GM12878 (cell line): ENCODE data around the gene RSBN1L. TPM values are rescaled to one million over a fixed set of nuclear protein-coding genes. Genes with fewer than 3 reads are reported as not detected.

Source experiments
- ATAC-seq: fragments of 200-7000 bp; cut with Tn5 transposase; 3 replicates; pipeline ENCODE4 v1.9.1; 2020; ENCODE audit warnings: mild to moderate bottlenecking, moderate library complexity
- BruUV-seq: library from RNA; stranded (reverse); fragments of 400-500 nt; replicated peaks from 2 replicates; lab custom pipeline; 2021; lab: Mats Ljungman, UMichigan
- CTCF ChIA-PET: fragments of 300-600 bp; sonication (Branson Sonifier 250); formaldehyde crosslinking; extraction: SDS; loops from one replicate; lab custom pipeline; 2021; ENCODE audit warnings: inconsistent platforms; lab: Yijun Ruan, JAX
- POLR2A ChIA-PET: fragments of 350-600 bp; formaldehyde crosslinking; extraction: SDS; loops from one replicate; lab custom pipeline; 2021; ENCODE audit warnings: inconsistent platforms; lab: Charles Lee
- RAD21 ChIA-PET: fragments of 300-600 bp; sonication (Branson Sonifier 250); formaldehyde crosslinking; loops from one replicate; lab custom pipeline; 2023; ENCODE audit warnings: antibody characterized with exemption; ENCODE audit not compliant: unreplicated experiment; lab: Charles Lee
- SMC1A ChIA-PET: fragments of 300-600 bp; sonication (Branson Sonifier 250); formaldehyde crosslinking; loops from one replicate; lab custom pipeline; 2023; ENCODE audit not compliant: unreplicated experiment, uncharacterized antibody; lab: Charles Lee
- DNase-seq: peaks from one replicate; pipeline ENCODE4 v3.0.0-alpha.2; 2011; ENCODE audit warnings: low read depth, low spot score
- FAIRE-seq: peaks from 3 replicates; lab custom pipeline; 2011; peaks lifted over from hg19 to GRCh38; lab: Jason Lieb, UNC
- H2AFZ ChIP-seq: 2 replicates; pipeline ENCODE4 v1.6.0; 2011; ENCODE audit warnings: low read depth, low read length, control low read depth; ENCODE audit not compliant: control insufficient read depth
- H3K27ac ChIP-seq: 2 replicates; pipeline ENCODE4 v1.5.1; 2011; ENCODE audit warnings: control low read depth; ENCODE audit not compliant: control insufficient read depth, insufficient read depth
- H3K27me3 ChIP-seq, 2 experiments: replicated peaks in 1 of 2; 2 replicates each; pipeline versions ENCODE4 v1.6.0 to v1.6.1; 2011; ENCODE audit warnings: low read length in 1 of 2; ENCODE audit not compliant: control insufficient read depth in 2 of 2, insufficient read depth in 2 of 2
- H3K36me3 ChIP-seq, 2 experiments: 2 replicates each; pipeline ENCODE4 v1.5.1; 2011; ENCODE audit warnings: low read length in 1 of 2; ENCODE audit not compliant: control insufficient read depth in 2 of 2, insufficient read depth in 2 of 2
- H3K4me1 ChIP-seq: 2 replicates; pipeline ENCODE4 v1.6.1; 2011; ENCODE audit warnings: mild to moderate bottlenecking, low read length, moderate library complexity, mixed read lengths; ENCODE audit not compliant: control insufficient read depth, insufficient read depth
- H3K4me2 ChIP-seq: 2 replicates; pipeline ENCODE4 v1.6.0; 2011; ENCODE audit warnings: control low read depth; ENCODE audit not compliant: control insufficient read depth, insufficient read depth
- H3K4me3 ChIP-seq: fragments of 200-600 bp; sonication (generic); 2 replicates; pipeline ENCODE4 v1.5.1; 2016
- H3K79me2 ChIP-seq: 2 replicates; pipeline ENCODE4 v1.6.0; 2011; ENCODE audit warnings: low read length; ENCODE audit not compliant: control insufficient read depth, insufficient read depth
- H3K9ac ChIP-seq: 2 replicates; pipeline ENCODE4 v1.8.0; 2011; ENCODE audit warnings: low read length, control low read depth, mixed read lengths; ENCODE audit not compliant: control insufficient read depth, insufficient read depth
- H3K9me3 ChIP-seq: replicated peaks from 3 replicates; pipeline ENCODE4 v1.5.1; 2011; ENCODE audit warnings: mild to moderate bottlenecking, low read length; ENCODE audit not compliant: control insufficient read depth, insufficient read depth
- H4K20me1 ChIP-seq: 2 replicates; pipeline ENCODE4 v1.6.0; 2011; ENCODE audit not compliant: control insufficient read depth, insufficient read depth
- CBX3 ChIP-seq: fragments of 200-600 bp; sonication (generic); IDR thresholded peaks from 2 replicates; pipeline ENCODE4 v1.6.1; 2016; ENCODE audit warnings: low read depth, borderline replicate concordance
- CHD4 ChIP-seq: fragments of 200-600 bp; sonication (generic); IDR thresholded peaks from 2 replicates; pipeline ENCODE4 v1.6.1; 2016; ENCODE audit warnings: mild to moderate bottlenecking
- DPF2 ChIP-seq: fragments of 450-650 bp; IDR thresholded peaks from 2 replicates; pipeline ENCODE4 v1.6.1; 2017; ENCODE audit warnings: mild to moderate bottlenecking
- ELK1 ChIP-seq: IDR thresholded peaks from 2 replicates; pipeline ENCODE4 v1.6.1; 2012; ENCODE audit warnings: low read depth, low read length, improper control_type of control experiment
- FOS ChIP-seq: IDR thresholded peaks from 3 replicates; pipeline ENCODE4 v1.6.1; 2011; ENCODE audit warnings: borderline replicate concordance; ENCODE audit not compliant: insufficient read length; ENCODE audit errors: extremely low read depth
- GATAD2B ChIP-seq: fragments of 450-650 bp; conservative IDR thresholded peaks from 2 replicates; pipeline ENCODE4 v1.6.1; 2017; ENCODE audit warnings: low read depth, mild to moderate bottlenecking, moderate library complexity
- HSF1 ChIP-seq: fragments of 150-350 bp; IDR thresholded peaks from 2 replicates; pipeline ENCODE4 v1.6.1; 2014; ENCODE audit warnings: mild to moderate bottlenecking, low read depth, low read length
- NFYB ChIP-seq: IDR thresholded peaks from 2 replicates; pipeline ENCODE4 v1.6.1; 2011; ENCODE audit warnings: low read depth, mild to moderate bottlenecking, low read length, improper control_type of control experiment, moderate library complexity; ENCODE audit not compliant: insufficient read depth
- PAX8 ChIP-seq: fragments of 450-650 bp; IDR thresholded peaks from 2 replicates; pipeline ENCODE4 v1.6.1; 2017; ENCODE audit warnings: mild to moderate bottlenecking, moderate library complexity
- PML ChIP-seq: IDR thresholded peaks from 2 replicates; pipeline ENCODE4 v1.6.1; 2012; ENCODE audit warnings: low read length, inconsistent platforms
- RFX5 ChIP-seq: IDR thresholded peaks from 2 replicates; pipeline ENCODE4 v1.6.1; 2011; ENCODE audit warnings: low read depth, low read length, improper control_type of control experiment
- SIN3A ChIP-seq: IDR thresholded peaks from 2 replicates; pipeline ENCODE4 v1.6.1; 2012; ENCODE audit warnings: low read depth, low read length, improper control_type of control experiment
- SMARCA5 ChIP-seq: fragments of 450-650 bp; IDR thresholded peaks from 2 replicates; pipeline ENCODE4 v1.6.1; 2017; ENCODE audit warnings: mild to moderate bottlenecking
- USF1 ChIP-seq: IDR thresholded peaks from 2 replicates; pipeline ENCODE4 v1.6.1; 2011; ENCODE audit warnings: borderline replicate concordance, low read depth, mild to moderate bottlenecking, moderate library complexity, mixed read lengths, low read length; ENCODE audit not compliant: insufficient read depth; ENCODE audit errors: extremely low read length
- WRNIP1 ChIP-seq: IDR thresholded peaks from 2 replicates; pipeline ENCODE4 v1.6.1; 2011; ENCODE audit warnings: low read depth, low read length, improper control_type of control experiment, borderline replicate concordance
- YBX1 ChIP-seq: fragments of 450-650 bp; IDR thresholded peaks from 2 replicates; pipeline ENCODE4 v1.6.1; 2016; ENCODE audit warnings: antibody characterized with exemption
- WGBS: methylation state at CpG from one replicate; pipeline ENCODE4 v1.1.6; 2016; ENCODE audit warnings: low lambda C conversion rate; ENCODE audit not compliant: insufficient replicate concordance, insufficient coverage; ENCODE audit errors: missing lambda C conversion rate; 5-methylcytosine and 5-hydroxymethylcytosine counted together
- in situ Hi-C: fragments of 300-500 bp; cut with MboI; formaldehyde crosslinking; loops from 9 replicates; pipeline ENCODE4 v1.14.3; 2018; ENCODE audit warnings: mixed read lengths
- intact Hi-C: fragments of 100-400 bp; cut with micrococcal nuclease; formaldehyde crosslinking; loops from one replicate; pipeline ENCODE4 v1.14.2; 2022; ENCODE audit not compliant: unreplicated experiment
- polyA plus RNA-seq, 11 experiments: library from polyadenylated mRNA; depleted of rRNA in 4 of 11; unstranded in 6 of 11; stranded (reverse) in 5 of 11; fragments of >200 nt; fragmentation: Nextera tagmentation in 4 of 11; fragmentation: Illumina TruSeq in 1 of 11; extraction: Ambion mirVana in 4 of 11; extraction: Trizol in 1 of 11; gene quantifications; 1 replicate in 1 of 11; 2 replicates in 10 of 11; pipeline versions ENCODE4 v1.2.1 to v1.2.3, GENCODE V29; 2011 to 2016; ENCODE audit warnings: inconsistent platforms in 2 of 11, missing spikeins in 2 of 11, low read depth in 1 of 11
- total RNA-seq, 4 experiments: library from RNA; depleted of rRNA in 3 of 4; stranded (reverse); fragments of >200 nt in 3 of 4; fragmentation: Illumina TruSeq in 1 of 4; extraction: Trizol in 1 of 4; gene quantifications; 2 replicates each; pipeline versions ENCODE4 v1.2.1 to v1.2.3, GENCODE V29; 2013 to 2021
- TF ChIP-seq, protein P1 (sequence below): fragments of 450-650 bp; IDR thresholded peaks from 2 replicates; pipeline ENCODE4 v1.6.1; 2017; ENCODE audit warnings: low read depth, mild to moderate bottlenecking, moderate library complexity
- TF ChIP-seq, protein P2 (sequence below): IDR thresholded peaks from 2 replicates; pipeline ENCODE4 v1.6.1; 2011; ENCODE audit warnings: low read depth, low read length, improper control_type of control experiment, borderline replicate concordance

Gene RSBN1L
- total and polyA plus RNA-seq, 10 of the 15 experiments (the other 5 are each of a cell fraction or from before 2014, with no cell fraction given): 4.5 to 23.7 (median 10.3) TPM

GRCh38 chr7:77746164-77746823 is 50.0 kb downstream of the RSBN1L start:
- Histone ChIP-seq H3K27ac (no peak overlapping the region), H3K27me3 (no peaks in the 10 kb centered on the region), H3K36me3 (peaks cover 3 to 6% of the 10 kb centered on the region in 2 experiments; a peak in 1 of 4 replicates), H3K4me1 (no peaks in the 10 kb centered on the region), H4K20me1 (no peaks in the 10 kb centered on the region), H3K79me2 (no peaks in the 10 kb centered on the region; the same call in none of the 2 replicates), H3K4me3 (no peak overlapping the region), H3K9me3 (no peaks in the 10 kb centered on the region), H3K9ac (no peak overlapping the region), H2AFZ (no peak overlapping the region), H3K4me2 (no peak overlapping the region)
- SMC1A ChIA-PET: interaction anchor here (1.1 to 1.5 kb wide), 2 partner anchors 9 to 57 kb away, joined by 3 read pairs; no protein-coding TSS in a partner anchor
- TF ChIP-seq PML: no peak
- no peak for TF ChIP-seq GATAD2B
- TF ChIP-seq FOS: no peak
- no peak for TF ChIP-seq HSF1
- TF ChIP-seq PAX8: no peak
- TF ChIP-seq, protein P1, sequence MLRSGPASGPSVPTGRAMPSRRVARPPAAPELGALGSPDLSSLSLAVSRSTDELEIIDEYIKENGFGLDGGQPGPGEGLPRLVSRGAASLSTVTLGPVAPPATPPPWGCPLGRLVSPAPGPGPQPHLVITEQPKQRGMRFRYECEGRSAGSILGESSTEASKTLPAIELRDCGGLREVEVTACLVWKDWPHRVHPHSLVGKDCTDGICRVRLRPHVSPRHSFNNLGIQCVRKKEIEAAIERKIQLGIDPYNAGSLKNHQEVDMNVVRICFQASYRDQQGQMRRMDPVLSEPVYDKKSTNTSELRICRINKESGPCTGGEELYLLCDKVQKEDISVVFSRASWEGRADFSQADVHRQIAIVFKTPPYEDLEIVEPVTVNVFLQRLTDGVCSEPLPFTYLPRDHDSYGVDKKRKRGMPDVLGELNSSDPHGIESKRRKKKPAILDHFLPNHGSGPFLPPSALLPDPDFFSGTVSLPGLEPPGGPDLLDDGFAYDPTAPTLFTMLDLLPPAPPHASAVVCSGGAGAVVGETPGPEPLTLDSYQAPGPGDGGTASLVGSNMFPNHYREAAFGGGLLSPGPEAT: no peak
- TF ChIP-seq NFYB: no peak
- TF ChIP-seq RFX5: no peak
- no peak for TF ChIP-seq CBX3
- no peak for TF ChIP-seq YBX1
- no peak for TF ChIP-seq USF1
- TF ChIP-seq CHD4: no peak
- TF ChIP-seq WRNIP1: no peak
- TF ChIP-seq DPF2: no peak
- TF ChIP-seq, protein P2, sequence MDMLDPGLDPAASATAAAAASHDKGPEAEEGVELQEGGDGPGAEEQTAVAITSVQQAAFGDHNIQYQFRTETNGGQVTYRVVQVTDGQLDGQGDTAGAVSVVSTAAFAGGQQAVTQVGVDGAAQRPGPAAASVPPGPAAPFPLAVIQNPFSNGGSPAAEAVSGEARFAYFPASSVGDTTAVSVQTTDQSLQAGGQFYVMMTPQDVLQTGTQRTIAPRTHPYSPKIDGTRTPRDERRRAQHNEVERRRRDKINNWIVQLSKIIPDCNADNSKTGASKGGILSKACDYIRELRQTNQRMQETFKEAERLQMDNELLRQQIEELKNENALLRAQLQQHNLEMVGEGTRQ: no peak
- TF ChIP-seq SMARCA5: no peak
- TF ChIP-seq ELK1: no peak
- no peak for TF ChIP-seq SIN3A
- BruUV-seq: no TSS peak
- 81% methylated on average over 6 of the region's 6 CpGs for WGBS
- ATAC-seq (no peak), FAIRE-seq (no peak), DNase-seq (no peak)
- CTCF ChIA-PET: interaction anchor here (2.1 to 2.3 kb wide), 2 partner anchors 88 to 95 kb away, joined by 6 to 8 read pairs; no protein-coding TSS in a partner anchor
- POLR2A ChIA-PET: no interaction called here
- intact Hi-C loops: no loop called here
- in situ Hi-C loops: no loop called here
- RAD21 ChIA-PET: no interaction called here
